Mesendoderm (in vitro differentiated cells): ENCODE results near the gene COBL.

Source experiments
- DNase-seq: peaks from one replicate; pipeline ENCODE4 v3.0.0; 2013
- H2AK5ac ChIP-seq: 2 replicates; pipeline ENCODE4 v1.6.1; 2013; ENCODE audit warnings: low read length, inconsistent platforms
- H2BK120ac ChIP-seq: 2 replicates; pipeline ENCODE4 v1.6.1; 2013; ENCODE audit warnings: low read depth, mild to moderate bottlenecking, low read length, moderate library complexity, mixed read lengths
- H2BK15ac ChIP-seq: replicated peaks from 2 replicates; pipeline ENCODE4 v1.6.1; 2013; ENCODE audit warnings: low read depth, mild to moderate bottlenecking, moderate library complexity
- H2BK5ac ChIP-seq: 2 replicates; pipeline ENCODE4 v1.6.1; 2013; ENCODE audit warnings: low read length, inconsistent platforms
- H3K18ac ChIP-seq: 2 replicates; pipeline ENCODE4 v1.6.1; 2013; ENCODE audit warnings: mild to moderate bottlenecking, low read length, mixed read lengths
- H3K23ac ChIP-seq: one replicate; pipeline ENCODE4 v1.6.1; 2013; ENCODE audit warnings: low read length
- H3K27ac ChIP-seq: 2 replicates; pipeline ENCODE4 v1.5.1; 2013; ENCODE audit warnings: low read depth, mild to moderate bottlenecking, inconsistent platforms, low read length, moderate library complexity
- H3K27me3 ChIP-seq: 2 replicates; pipeline ENCODE4 v1.6.1; 2013; ENCODE audit warnings: low read length, control low read depth, mild to moderate bottlenecking, inconsistent platforms; ENCODE audit not compliant: insufficient read depth, poor library complexity
- H3K36me3 ChIP-seq: 2 replicates; pipeline ENCODE4 v1.6.1; 2013; ENCODE audit warnings: low read length, inconsistent platforms; ENCODE audit not compliant: control insufficient read depth, insufficient read depth
- H3K4ac ChIP-seq: one replicate; pipeline ENCODE4 v1.6.1; 2013; ENCODE audit warnings: low read depth, mild to moderate bottlenecking, low read length, moderate library complexity
- H3K4me1 ChIP-seq: 2 replicates; pipeline ENCODE4 v1.6.1; 2013; ENCODE audit warnings: low read depth, low read length, inconsistent platforms; ENCODE audit not compliant: control insufficient read depth
- H3K4me2 ChIP-seq: 2 replicates; pipeline ENCODE4 v1.6.1; 2013; ENCODE audit warnings: low read length
- H3K4me3 ChIP-seq: 2 replicates; pipeline ENCODE4 v1.5.1; 2013; ENCODE audit warnings: mild to moderate bottlenecking, low read length
- H3K56ac ChIP-seq: one replicate; pipeline ENCODE4 v1.6.1; 2013; ENCODE audit warnings: low read length
- H3K79me1 ChIP-seq: 2 replicates; pipeline ENCODE4 v1.6.1; 2013; ENCODE audit warnings: low read length, inconsistent platforms
- H3K79me2 ChIP-seq: 2 replicates; pipeline ENCODE4 v1.6.1; 2013; ENCODE audit warnings: mild to moderate bottlenecking, low read length; ENCODE audit not compliant: control insufficient read depth, insufficient read depth
- H3K9ac ChIP-seq: 2 replicates; pipeline ENCODE4 v1.6.1; 2013; ENCODE audit warnings: low read length, inconsistent platforms
- H4K5ac ChIP-seq: one replicate; pipeline ENCODE4 v1.6.1; 2013; ENCODE audit warnings: low read length
- H4K8ac ChIP-seq: one replicate; pipeline ENCODE4 v1.6.1; 2013; ENCODE audit warnings: low read depth, mild to moderate bottlenecking, control low read depth, low read length, moderate library complexity
- WGBS: extraction: QIAGEN DNeasy Blood & Tissue Kit; methylation state at CpG from one replicate; pipeline ENCODE4 v1.1.7; 2013; ENCODE audit warnings: low lambda C conversion rate, missing lambda C conversion rate; ENCODE audit not compliant: insufficient coverage; ENCODE audit errors: extremely low coverage; 5-methylcytosine and 5-hydroxymethylcytosine counted together

Gene COBL

GRCh38 chr7:51111241-51111940 is 205.2 kb downstream of the COBL start:
- Histone ChIP-seq H3K27ac (no peak overlapping the region), H2BK120ac (no peak overlapping the region), H3K4me1 (peaks cover 9% of the 10 kb centered on the region), H4K8ac (no peak overlapping the region), H2AK5ac (no peak overlapping the region), H3K79me2 (no peaks in the 10 kb centered on the region), H3K56ac (no peak overlapping the region), H3K4me2 (no peak overlapping the region), H3K18ac (no peak overlapping the region), H2BK15ac (no peak overlapping the region), H3K36me3 (no peaks in the 10 kb centered on the region), H3K23ac (no peak overlapping the region), H3K9ac (no peak overlapping the region), H3K27me3 (no peaks in the 10 kb centered on the region), H3K79me1 (no peaks in the 10 kb centered on the region), H3K4ac (no peak overlapping the region), H4K5ac (no peak overlapping the region), H2BK5ac (no peak overlapping the region), H3K4me3 (no peak overlapping the region)
- no CpG with 5 or more reads among the region's 8 CpGs for WGBS
- no peak for DNase-seq

- H2AK5ac ChIP-seq, result no peak overlapping the region
- DNase-seq, result no peak
- H2BK15ac ChIP-seq, result no peak overlapping the region
- H3K9ac ChIP-seq, result peak overlapping the region; percentile 2
- H4K5ac ChIP-seq, result no peak overlapping the region
- H3K4me3 ChIP-seq, result no peak overlapping the region
- H3K4ac ChIP-seq, result no peak overlapping the region
- H3K27me3 ChIP-seq, result no peaks in the 10 kb centered on the region
- H3K79me1 ChIP-seq, result no peaks in the 10 kb centered on the region
- no peak overlapping the region for H3K23ac ChIP-seq
- H3K27ac ChIP-seq, result no peak overlapping the region
- WGBS, result no CpG with 5 or more reads among the region's 8 CpGs
- H3K36me3 ChIP-seq, result no peaks in the 10 kb centered on the region
- peak overlapping the region; percentile 15 for H2BK5ac ChIP-seq
- H3K18ac ChIP-seq, result no peak overlapping the region
- no peak overlapping the region for H2BK120ac ChIP-seq
- H3K56ac ChIP-seq, result peak overlapping the region; percentile 57
- no peak overlapping the region for H3K4me2 ChIP-seq
- no peaks in the 10 kb centered on the region for H3K79me2 ChIP-seq
- H3K4me1 ChIP-seq, result peaks cover 9% of the 10 kb centered on the region
- no peak overlapping the region for H4K8ac ChIP-seq
These were observed 208.5 kb downstream of the COBL start for GRCh38 chr7:51108134-51108533.

GRCh38 chr7:51104278-51104677 is 212.3 kb downstream of the COBL start:
- H3K36me3 ChIP-seq, result no peaks in the 10 kb centered on the region
- H3K23ac ChIP-seq, result no peak overlapping the region
- H3K9ac ChIP-seq, result no peak overlapping the region
- no peak overlapping the region for H4K5ac ChIP-seq
- no peaks in the 10 kb centered on the region for H3K79me1 ChIP-seq
- H3K79me2 ChIP-seq, result no peaks in the 10 kb centered on the region
- no peak overlapping the region for H4K8ac ChIP-seq
- no peak overlapping the region for H3K18ac ChIP-seq
- no peaks in the 10 kb centered on the region for H3K27me3 ChIP-seq
- no peak overlapping the region for H2BK15ac ChIP-seq
- no peak overlapping the region for H2BK120ac ChIP-seq
- DNase-seq, result no peak
- no CpG with 5 or more reads among the region's 3 CpGs for WGBS
- H3K27ac ChIP-seq, result no peak overlapping the region
- no peak overlapping the region for H2AK5ac ChIP-seq
- H3K56ac ChIP-seq, result no peak overlapping the region
- no peak overlapping the region for H3K4me3 ChIP-seq
- H3K4me1 ChIP-seq, result peaks cover 9% of the 10 kb centered on the region
- no peak overlapping the region for H3K4ac ChIP-seq
- H3K4me2 ChIP-seq, result no peak overlapping the region
- no peak overlapping the region for H2BK5ac ChIP-seq

GRCh38 chr7:51103718-51104117 is 212.9 kb downstream of the COBL start:
- no peak overlapping the region for H3K18ac ChIP-seq
- H3K79me1 ChIP-seq, result no peaks in the 10 kb centered on the region
- H3K4ac ChIP-seq, result no peak overlapping the region
- H3K4me1 ChIP-seq, result peaks cover 7% of the 10 kb centered on the region
- no peaks in the 10 kb centered on the region for H3K79me2 ChIP-seq
- H3K23ac ChIP-seq, result no peak overlapping the region
- DNase-seq, result no peak
- H3K27me3 ChIP-seq, result no peaks in the 10 kb centered on the region
- no peak overlapping the region for H2BK120ac ChIP-seq
- no peaks in the 10 kb centered on the region for H3K36me3 ChIP-seq
- no peak overlapping the region for H4K8ac ChIP-seq
- H3K27ac ChIP-seq, result no peak overlapping the region
- H2BK5ac ChIP-seq, result no peak overlapping the region
- no peak overlapping the region for H2BK15ac ChIP-seq
- no peak overlapping the region for H3K56ac ChIP-seq
- H3K4me3 ChIP-seq, result no peak overlapping the region
- no peak overlapping the region for H4K5ac ChIP-seq
- no peak overlapping the region for H3K4me2 ChIP-seq
- no peak overlapping the region for H3K9ac ChIP-seq
- H2AK5ac ChIP-seq, result no peak overlapping the region
- WGBS, result no CpG with 5 or more reads among the region's 5 CpGs

GRCh38 chr7:51102828-51103227 is 213.8 kb downstream of the COBL start:
- Histone ChIP-seq H3K4ac (no peak overlapping the region), H4K8ac (no peak overlapping the region), H3K9ac (no peak overlapping the region), H3K27ac (no peak overlapping the region), H3K4me1 (no peaks in the 10 kb centered on the region), H4K5ac (no peak overlapping the region), H3K56ac (no peak overlapping the region), H3K79me1 (no peaks in the 10 kb centered on the region), H3K27me3 (no peaks in the 10 kb centered on the region), H3K4me3 (no peak overlapping the region), H3K4me2 (no peak overlapping the region), H3K23ac (no peak overlapping the region), H3K18ac (no peak overlapping the region), H2AK5ac (no peak overlapping the region), H2BK15ac (no peak overlapping the region), H2BK5ac (no peak overlapping the region), H2BK120ac (no peak overlapping the region), H3K36me3 (no peaks in the 10 kb centered on the region), H3K79me2 (no peaks in the 10 kb centered on the region)
- no peak for DNase-seq
- no CpG with 5 or more reads among the region's 2 CpGs for WGBS
